H1 (cell line): ENCODE data around the gene POLN. TPM values are rescaled to one million over a fixed set of nuclear protein-coding genes. Genes with fewer than 3 reads are reported as not detected.
"Not testable (repeated sequence)": the region's sequence is repeated elsewhere in the genome, so short reads cannot be mapped to it uniquely, and the experiment has no call there.

Source experiments
- CTCF ChIA-PET: fragments of 300-600 bp; sonication (Branson Sonifier 250); formaldehyde crosslinking; loops from one replicate; lab custom pipeline; 2021; ENCODE audit not compliant: partially characterized antibody; lab: Charles Lee
- POLR2A ChIA-PET: fragments of 300-600 bp; sonication (Branson Sonifier 250); formaldehyde crosslinking; loops from one replicate; lab custom pipeline; 2021; ENCODE audit warnings: inconsistent platforms; ENCODE audit not compliant: partially characterized antibody; lab: Charles Lee
- DNase-seq, 2 experiments: peaks; one replicate each; pipeline versions ENCODE4 v3.0.0 to v3.0.0-alpha.2; 2010 to 2022; ENCODE audit warnings: low spot score in 2 of 2, low read depth in 1 of 2, mixed read lengths in 1 of 2
- FAIRE-seq: peaks from 2 replicates; lab custom pipeline; 2011; peaks lifted over from hg19 to GRCh38; lab: Jason Lieb, UNC
- H2AFZ ChIP-seq: 2 replicates; pipeline ENCODE4 v1.8.1; 2012; ENCODE audit warnings: low read length, inconsistent platforms
- H2AK5ac ChIP-seq: 2 replicates; pipeline ENCODE4 v1.6.1; 2013; ENCODE audit warnings: low read depth, low read length
- H2BK120ac ChIP-seq: replicated peaks from 2 replicates; pipeline ENCODE3; 2013; ENCODE audit warnings: low read depth, low read length, inconsistent platforms
- H2BK12ac ChIP-seq: 2 replicates; pipeline ENCODE4 v1.6.1; 2013; ENCODE audit warnings: low read depth, low read length
- H2BK15ac ChIP-seq: 2 replicates; pipeline ENCODE4 v1.6.1; 2013; ENCODE audit warnings: low read length
- H2BK20ac ChIP-seq: 2 replicates; pipeline ENCODE4 v1.6.1; 2013; ENCODE audit warnings: low read length
- H2BK5ac ChIP-seq: 2 replicates; pipeline ENCODE4 v1.6.1; 2013; ENCODE audit warnings: low read depth, low read length
- H3K14ac ChIP-seq: 2 replicates; pipeline ENCODE4 v1.6.1; 2013; ENCODE audit warnings: inconsistent platforms; ENCODE audit not compliant: insufficient read length
- H3K18ac ChIP-seq: 2 replicates; pipeline ENCODE4 v1.6.1; 2013; ENCODE audit warnings: low read length; ENCODE audit errors: extremely low read depth
- H3K23ac ChIP-seq: 2 replicates; pipeline ENCODE4 v1.6.1; 2013; ENCODE audit warnings: inconsistent platforms; ENCODE audit not compliant: insufficient read length
- H3K23me2 ChIP-seq: 2 replicates; pipeline ENCODE4 v1.6.1; 2013; ENCODE audit warnings: low read depth, low read length
- H3K27ac ChIP-seq: 2 replicates; pipeline ENCODE4 v1.6.1; 2011; ENCODE audit warnings: low read depth, low read length, inconsistent platforms
- H3K27me3 ChIP-seq, 4 experiments: replicated peaks in 1 of 4; 1 replicate in 1 of 4; 2 replicates in 3 of 4; pipeline versions ENCODE4 v1.6.1 to v1.8.1; 2011 to 2013; ENCODE audit warnings: low read length in 3 of 4, mild to moderate bottlenecking in 3 of 4, inconsistent platforms in 2 of 4, mixed read lengths in 2 of 4, moderate library complexity in 1 of 4; ENCODE audit not compliant: control insufficient read depth in 3 of 4, insufficient read depth in 3 of 4; ENCODE audit errors: extremely low read depth in 1 of 4
- H3K36me3 ChIP-seq, 4 experiments: 2 replicates each; pipeline versions ENCODE4 v1.6.1 to v1.8.1; 2011 to 2013; ENCODE audit warnings: mild to moderate bottlenecking in 4 of 4, low read length in 3 of 4, moderate library complexity in 2 of 4, control low read depth in 1 of 4, inconsistent platforms in 1 of 4; ENCODE audit not compliant: insufficient read depth in 4 of 4, control insufficient read depth in 2 of 4
- H3K4ac ChIP-seq: replicated peaks from 2 replicates; pipeline ENCODE3; 2013; ENCODE audit warnings: low read length, low read depth, mixed read lengths, inconsistent platforms; ENCODE audit not compliant: insufficient read length
- H3K4me1 ChIP-seq, 4 experiments: replicated peaks in 1 of 4; 1 replicate in 1 of 4; 2 replicates in 3 of 4; pipeline versions ENCODE4 v1.6.1 to v1.8.1; 2011 to 2013; ENCODE audit warnings: low read length in 3 of 4, inconsistent platforms in 2 of 4, mixed read lengths in 1 of 4; ENCODE audit not compliant: insufficient read depth in 4 of 4, control insufficient read depth in 3 of 4
- H3K4me2 ChIP-seq, 2 experiments: 2 replicates each; pipeline versions ENCODE4 v1.6.1 to v1.8.1; 2011 to 2013; ENCODE audit warnings: low read depth in 2 of 2, low read length in 2 of 2, control low read depth in 1 of 2, inconsistent platforms in 1 of 2, mild to moderate bottlenecking in 1 of 2; ENCODE audit not compliant: insufficient read depth in 1 of 2
- H3K4me3 ChIP-seq, 4 experiments: fragments of 200-600, 300-600 bp in 1 of 4; sonication (generic), shearing (Covaris generic), sonication (Bioruptor Twin) in 1 of 4; 2 replicates each; pipeline versions ENCODE4 v1.5.1 to v1.8.1; 2011 to 2016; ENCODE audit warnings: low read length in 4 of 4, low read depth in 3 of 4, control low read depth in 2 of 4, inconsistent platforms in 2 of 4, mild to moderate bottlenecking in 2 of 4, mixed read lengths in 1 of 4, moderate library complexity in 1 of 4; ENCODE audit not compliant: insufficient read depth in 2 of 4; ENCODE audit errors: extremely low read depth in 1 of 4
- H3K56ac ChIP-seq: replicated peaks from 2 replicates; pipeline ENCODE3; 2013; ENCODE audit warnings: low read depth, mild to moderate bottlenecking, mixed read lengths, low read length, inconsistent platforms; ENCODE audit not compliant: insufficient read length
- H3K79me1 ChIP-seq: 2 replicates; pipeline ENCODE4 v1.6.1; 2013; ENCODE audit warnings: low read depth, low read length, control low read depth
- H3K79me2 ChIP-seq, 2 experiments: 2 replicates each; pipeline versions ENCODE4 v1.6.1 to v1.8.1; 2012 to 2013; ENCODE audit warnings: low read length in 2 of 2, mild to moderate bottlenecking in 2 of 2, inconsistent platforms in 1 of 2; ENCODE audit not compliant: insufficient read depth in 2 of 2, control insufficient read depth in 1 of 2
- H3K9ac ChIP-seq, 4 experiments: replicated peaks in 1 of 4; 1 replicate in 1 of 4; 2 replicates in 3 of 4; pipeline versions ENCODE4 v1.6.1 to v1.8.1; 2011 to 2013; ENCODE audit warnings: low read depth in 3 of 4, low read length in 3 of 4, control low read depth in 2 of 4, mild to moderate bottlenecking in 2 of 4, moderate library complexity in 2 of 4, inconsistent platforms in 1 of 4; ENCODE audit errors: extremely low read depth in 1 of 4
- H3K9me3 ChIP-seq, 2 experiments: 2 replicates each; pipeline versions ENCODE4 v1.6.1 to v1.8.1; 2012 to 2013; ENCODE audit warnings: mild to moderate bottlenecking in 2 of 2, moderate library complexity in 2 of 2, control low read depth in 1 of 2, inconsistent platforms in 1 of 2, low read depth in 1 of 2, low read length in 1 of 2, mixed read lengths in 1 of 2; ENCODE audit not compliant: insufficient read depth in 2 of 2
- H4K20me1 ChIP-seq, 2 experiments: replicated peaks in 1 of 2; 2 replicates each; pipeline versions ENCODE3 to v1.8.1; 2011 to 2013; ENCODE audit warnings: inconsistent platforms in 2 of 2, low read length in 2 of 2, mild to moderate bottlenecking in 1 of 2; ENCODE audit not compliant: insufficient read depth in 2 of 2, control insufficient read depth in 1 of 2
- H4K5ac ChIP-seq: 2 replicates; pipeline ENCODE4 v1.6.1; 2013; ENCODE audit warnings: low read length, low read depth, mixed read lengths, inconsistent platforms; ENCODE audit not compliant: insufficient read length
- H4K8ac ChIP-seq: 2 replicates; pipeline ENCODE4 v1.8.0; 2013; ENCODE audit warnings: mild to moderate bottlenecking, moderate library complexity, low read length, inconsistent platforms; ENCODE audit not compliant: insufficient read depth; ENCODE audit errors: extremely low read depth
- H4K91ac ChIP-seq: replicated peaks from 2 replicates; pipeline ENCODE3; 2013; ENCODE audit warnings: low read length, mixed read lengths, inconsistent platforms; ENCODE audit not compliant: insufficient read length
- WGBS, 2 experiments: shearing (Covaris generic) in 1 of 2; methylation state at CpG; one replicate each; pipeline versions ENCODE4 v1.1.6 to v1.1.7; 2013 to 2015; ENCODE audit warnings: low lambda C conversion rate in 2 of 2, mixed read lengths in 2 of 2, inconsistent platforms in 1 of 2, low coverage in 1 of 2, missing lambda C conversion rate in 1 of 2; ENCODE audit not compliant: insufficient replicate concordance in 2 of 2, insufficient coverage in 1 of 2, insufficient read length in 1 of 2; ENCODE audit errors: extremely low coverage in 1 of 2, missing lambda C conversion rate in 1 of 2; 5-methylcytosine and 5-hydroxymethylcytosine counted together
- polyA plus RNA-seq, 7 experiments: library from polyadenylated mRNA; depleted of rRNA in 3 of 7; stranded (reverse) in 5 of 7; unstranded in 2 of 7; fragments of >200 nt in 5 of 7; fragments of 200-250 nt in 2 of 7; gene quantifications; 1 replicate in 5 of 7; 2 replicates in 1 of 7; 4 replicates in 1 of 7; pipeline versions ENCODE4 v1.2.1 to v1.2.3, GENCODE V29; 2011 to 2013; ENCODE audit warnings: missing spikeins in 2 of 7, mixed read lengths in 2 of 7
- total RNA-seq: library from RNA; stranded (reverse); fragmentation: NEBNext Ultra II Directional; extraction: Animal tissue kit (Norgen Biotek cat#: 25700); gene quantifications from 2 replicates; pipeline ENCODE4 v1.2.1, GENCODE V29; 2021

Gene POLN
- total and polyA plus RNA-seq, 2 of the 8 experiments (the other 6 are each of a cell fraction or from before 2014, with no cell fraction given): 0.98 to 1.5 TPM

GRCh38 chr4:2027120-2027519, 214.8 kb downstream of the POLN start:
- H3K36me3 ChIP-seq, H2BK5ac ChIP-seq, H2AK5ac ChIP-seq, H3K27me3 ChIP-seq, H2BK15ac ChIP-seq, H3K4me3 ChIP-seq, H3K79me1 ChIP-seq, H3K18ac ChIP-seq, H2BK12ac ChIP-seq, H3K9ac ChIP-seq, H3K23ac ChIP-seq, H3K9me3 ChIP-seq, H2BK20ac ChIP-seq, H4K20me1 ChIP-seq, CTCF ChIA-PET, H4K91ac ChIP-seq, H4K8ac ChIP-seq, H3K4me2 ChIP-seq, H3K27ac ChIP-seq, DNase-seq, POLR2A ChIA-PET, FAIRE-seq, H3K14ac ChIP-seq, H2AFZ ChIP-seq, H3K23me2 ChIP-seq, H2BK120ac ChIP-seq, H3K4me1 ChIP-seq, H4K5ac ChIP-seq, H3K56ac ChIP-seq, H3K79me2 ChIP-seq, H3K4ac ChIP-seq: not testable (repeated sequence)
- WGBS, 2 experiments: 90% methylated on average over 4 of the region's 4 CpGs; no CpG with 5 or more reads in 1 of the 2 experiments
